ENCODE measurements around the gene SNTB2. TPM values are rescaled to one million over a fixed set of nuclear protein-coding genes. Genes with fewer than 3 reads are reported as not detected.

SNTB2 gene
- total RNA-seq, 2 donors from 2014 or later: 33.7 to 53.0 TPM

DNA sequence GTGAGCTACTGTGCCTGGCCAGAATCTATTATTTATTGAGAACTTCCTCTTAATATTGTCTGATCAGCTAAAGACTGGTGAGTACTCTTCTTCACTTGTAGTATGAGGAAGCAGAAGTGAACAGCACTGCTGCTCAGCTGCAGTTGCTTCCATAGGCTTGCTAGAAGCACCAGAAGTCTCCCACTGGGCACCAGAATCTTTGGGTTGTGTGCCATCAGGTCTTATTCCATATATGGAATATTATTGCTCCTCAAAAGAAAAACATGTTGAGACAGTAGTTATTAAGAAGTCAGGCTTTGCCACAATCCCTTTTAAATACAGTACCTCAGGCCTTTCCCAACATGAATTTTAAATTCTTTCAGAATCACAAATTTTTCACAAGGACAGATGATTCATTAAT, 17.2 kb downstream of the SNTB2 start:
- H3K36me3 ChIP-seq: no peaks in the 10 kb centered on the region
- no peak for DNase-seq (ENCODE audit: low spot score)
- H3K4me3 ChIP-seq: no peak overlapping the region
- intact Hi-C loops (cut with DNase I): no loop called here
- no peaks in the 10 kb centered on the region for H3K27me3 ChIP-seq (replicated peaks; ENCODE audit: insufficient read depth)
- H3K9me3 ChIP-seq: no peaks in the 10 kb centered on the region
- no peaks in the 10 kb centered on the region for H3K4me1 ChIP-seq (replicated peaks)
- no peak overlapping the region for H3K27ac ChIP-seq
- TF ChIP-seq POLR2AphosphoS5 (IDR thresholded peaks at IDR 0.05) (no peak), POLR2A (IDR thresholded peaks at IDR 0.05) (no peak)
- TF ChIP-seq, protein P1, sequence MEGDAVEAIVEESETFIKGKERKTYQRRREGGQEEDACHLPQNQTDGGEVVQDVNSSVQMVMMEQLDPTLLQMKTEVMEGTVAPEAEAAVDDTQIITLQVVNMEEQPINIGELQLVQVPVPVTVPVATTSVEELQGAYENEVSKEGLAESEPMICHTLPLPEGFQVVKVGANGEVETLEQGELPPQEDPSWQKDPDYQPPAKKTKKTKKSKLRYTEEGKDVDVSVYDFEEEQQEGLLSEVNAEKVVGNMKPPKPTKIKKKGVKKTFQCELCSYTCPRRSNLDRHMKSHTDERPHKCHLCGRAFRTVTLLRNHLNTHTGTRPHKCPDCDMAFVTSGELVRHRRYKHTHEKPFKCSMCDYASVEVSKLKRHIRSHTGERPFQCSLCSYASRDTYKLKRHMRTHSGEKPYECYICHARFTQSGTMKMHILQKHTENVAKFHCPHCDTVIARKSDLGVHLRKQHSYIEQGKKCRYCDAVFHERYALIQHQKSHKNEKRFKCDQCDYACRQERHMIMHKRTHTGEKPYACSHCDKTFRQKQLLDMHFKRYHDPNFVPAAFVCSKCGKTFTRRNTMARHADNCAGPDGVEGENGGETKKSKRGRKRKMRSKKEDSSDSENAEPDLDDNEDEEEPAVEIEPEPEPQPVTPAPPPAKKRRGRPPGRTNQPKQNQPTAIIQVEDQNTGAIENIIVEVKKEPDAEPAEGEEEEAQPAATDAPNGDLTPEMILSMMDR (IDR thresholded peaks at IDR 0.05): no peak

DNA sequence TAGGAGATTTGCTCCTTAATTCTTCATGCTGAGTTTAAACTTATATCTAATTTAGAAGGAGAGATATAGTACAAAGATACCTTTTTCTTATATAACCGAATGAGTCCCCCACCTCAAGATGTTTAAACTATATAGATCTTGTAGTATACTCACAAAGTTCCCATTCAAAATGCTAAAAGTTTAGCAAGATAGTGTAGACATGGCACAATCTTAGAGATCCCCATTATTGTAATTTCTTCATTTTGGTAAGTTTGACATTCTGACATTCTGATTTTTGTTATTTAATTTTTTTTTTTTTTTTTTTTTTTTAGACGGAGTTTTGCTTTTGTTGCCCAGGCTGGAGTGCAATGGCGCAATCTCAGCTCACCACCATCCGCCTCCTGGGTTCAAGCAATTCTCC, 22.8 kb downstream of the SNTB2 start:
- DNase-seq (ENCODE audit: low spot score): no peak
- TF ChIP-seq POLR2A (IDR thresholded peaks at IDR 0.05) (no peak), POLR2AphosphoS5 (IDR thresholded peaks at IDR 0.05) (no peak)
- TF ChIP-seq, protein P1 (IDR thresholded peaks at IDR 0.05): no peak
- no peaks in the 10 kb centered on the region for H3K9me3 ChIP-seq
- no peak overlapping the region for H3K4me3 ChIP-seq
- H3K4me1 ChIP-seq (replicated peaks): no peaks in the 10 kb centered on the region
- WGBS: 97% methylated on average over 4 of the region's 4 CpGs
- intact Hi-C loops (cut with DNase I): no loop called here
- H3K27ac ChIP-seq: no peak overlapping the region
- H3K36me3 ChIP-seq: no peaks in the 10 kb centered on the region
- H3K27me3 ChIP-seq (replicated peaks; ENCODE audit: insufficient read depth): no peaks in the 10 kb centered on the region

DNA sequence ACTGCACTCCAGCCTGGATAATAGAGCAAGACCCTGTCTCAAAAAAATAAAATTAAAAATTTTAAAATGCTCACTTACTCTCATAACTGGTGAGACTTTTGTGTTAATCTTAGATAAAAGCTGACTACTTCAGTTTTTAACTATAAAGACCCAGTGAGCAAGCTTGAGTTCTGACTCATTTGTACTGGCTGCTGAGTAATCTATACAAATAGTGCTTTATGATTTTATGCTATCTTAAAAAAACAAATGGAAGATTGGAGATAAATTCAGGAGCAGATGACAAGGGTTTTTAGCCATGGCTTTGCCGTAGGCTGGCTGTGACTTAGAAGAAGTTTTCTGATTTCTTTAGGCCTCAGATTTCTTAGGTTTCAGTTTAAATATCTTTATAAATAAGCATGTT, 30.5 kb downstream of the SNTB2 start:
- DNase-seq (ENCODE audit: low spot score): no peak
- Histone ChIP-seq H3K36me3 (no peaks in the 10 kb centered on the region), H3K27ac (no peak overlapping the region), H3K27me3 (replicated peaks; ENCODE audit: insufficient read depth) (no peaks in the 10 kb centered on the region), H3K9me3 (no peaks in the 10 kb centered on the region), H3K4me3 (no peak overlapping the region), H3K4me1 (replicated peaks) (peaks cover 3% of the 10 kb centered on the region)
- peak; percentile 38 for TF ChIP-seq POLR2AphosphoS5 (IDR thresholded peaks at IDR 0.05)
- TF ChIP-seq, protein P1 (IDR thresholded peaks at IDR 0.05): no peak
- intact Hi-C loops (cut with DNase I): no loop called here
- 33% methylated on average over 1 of the region's 1 CpG for WGBS

DNA sequence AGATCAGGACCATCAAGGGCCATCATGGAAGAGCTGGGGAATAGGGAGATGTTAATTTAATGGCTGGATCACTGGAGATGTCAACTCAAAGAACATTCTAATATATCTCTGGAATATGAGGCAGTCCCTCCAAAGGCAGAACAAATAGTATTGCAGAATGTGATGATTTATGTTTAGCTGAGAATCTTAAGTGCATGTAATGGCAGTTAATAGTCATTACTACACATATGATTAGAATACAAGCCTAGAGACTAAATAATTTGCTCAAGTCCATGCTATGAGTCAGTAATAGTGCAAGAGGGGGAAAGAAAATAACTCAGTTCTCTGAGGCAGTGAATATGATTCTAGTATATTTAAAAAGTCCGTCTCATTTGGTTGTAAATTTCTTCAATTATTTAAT, 32.3 kb downstream of the SNTB2 start:
- intact Hi-C loops (cut with DNase I): no loop called here
- DNase-seq (ENCODE audit: low spot score): no peak
- Histone ChIP-seq H3K36me3 (no peaks in the 10 kb centered on the region), H3K9me3 (no peaks in the 10 kb centered on the region), H3K4me1 (replicated peaks) (peaks cover 3% of the 10 kb centered on the region), H3K4me3 (no peak overlapping the region), H3K27me3 (replicated peaks; ENCODE audit: insufficient read depth) (no peaks in the 10 kb centered on the region), H3K27ac (no peak overlapping the region)
- no peak for TF ChIP-seq POLR2AphosphoS5 (IDR thresholded peaks at IDR 0.05)
- TF ChIP-seq, protein P1 (IDR thresholded peaks at IDR 0.05): no peak
- no peak for TF ChIP-seq POLR2A (IDR thresholded peaks at IDR 0.05)
- 93% methylated on average over 1 of the region's 1 CpG for WGBS

DNA sequence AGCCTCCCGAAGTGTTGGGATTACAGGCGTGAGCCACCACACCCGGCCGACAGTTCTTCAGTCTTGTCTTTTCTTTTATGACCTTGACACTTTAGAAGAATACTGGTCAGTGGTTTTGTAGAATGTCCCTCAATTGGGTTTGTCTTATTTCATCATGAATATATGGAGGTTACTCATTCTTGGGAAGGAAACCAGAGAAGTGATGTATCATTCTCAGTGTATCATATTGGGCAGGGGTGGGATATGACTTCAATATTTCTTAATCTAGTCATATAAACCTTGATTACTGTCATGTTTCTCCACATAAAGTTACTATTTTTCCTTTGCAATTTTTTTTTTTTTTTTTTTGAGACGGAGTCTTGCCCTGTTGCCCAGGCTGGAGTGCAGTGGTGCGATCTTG, 36.9 kb downstream of the SNTB2 start:
- TF ChIP-seq POLR2A (IDR thresholded peaks at IDR 0.05): no peak
- no peak for TF ChIP-seq POLR2AphosphoS5 (IDR thresholded peaks at IDR 0.05)
- TF ChIP-seq, protein P1 (IDR thresholded peaks at IDR 0.05): no peak
- WGBS: 98% methylated on average over 6 of the region's 6 CpGs
- Histone ChIP-seq H3K4me3 (no peak overlapping the region), H3K4me1 (replicated peaks) (no peaks in the 10 kb centered on the region), H3K36me3 (no peaks in the 10 kb centered on the region), H3K27ac (no peak overlapping the region), H3K27me3 (replicated peaks; ENCODE audit: insufficient read depth) (no peaks in the 10 kb centered on the region), H3K9me3 (no peaks in the 10 kb centered on the region)
- intact Hi-C loops (cut with DNase I): no loop called here
- DNase-seq (ENCODE audit: low spot score): no peak

All from prostate gland (tissue), 2 donors.